ENCODE data around the gene DLL4. TPM values are rescaled to one million over a fixed set of nuclear protein-coding genes. Genes with fewer than 3 reads are reported as not detected.
"Not testable (repeated sequence)": the region's sequence is repeated elsewhere in the genome, so short reads cannot be mapped to it uniquely, and the experiment has no call there.

The DLL4 gene
- total RNA-seq, 1 donor from 2014 or later: 11.5 TPM

- Histone ChIP-seq H3K9me3 (ENCODE audit: control insufficient read depth in 3 of 3, low read length in 3 of 3) (no peaks in the 10 kb centered on the region), H3K27me3 (ENCODE audit: control insufficient read depth in 3 of 3, insufficient read depth in 3 of 3, low read length in 3 of 3) (no peaks in the 10 kb centered on the region), H3K4me1 (ENCODE audit: control insufficient read depth in 3 of 3, insufficient read depth in 3 of 3, low read length in 3 of 3) (peaks cover 44 to 59% (median 55%) of the 10 kb centered on the region in 3 donors), H3K36me3 (ENCODE audit: control insufficient read depth in 3 of 3, insufficient read depth in 3 of 3, low read length in 3 of 3) (no peaks in the 10 kb centered on the region), H3K4me3 (ENCODE audit: low read length in 3 of 3) (peak overlapping the region in 1 of 3 donors; percentile 29), H3K9ac (ENCODE audit: low read depth in 1 of 3, low read length in 3 of 3) (peak overlapping the region in 2 of 3 donors; percentile 51 to 59), H3K27ac (ENCODE audit: low read depth, low read length) (peak overlapping the region; percentile 79)
Observed at GRCh38 chr15:40957581-40958051, 28.5 kb downstream of the DLL4 start.

- H3K4me3 ChIP-seq (ENCODE audit: low read length in 3 of 3): peak overlapping the region in 1 of 3 donors; percentile 29
- peaks cover 41 to 55% (median 53%) of the 10 kb centered on the region in 3 donors for H3K4me1 ChIP-seq (ENCODE audit: control insufficient read depth in 3 of 3, insufficient read depth in 3 of 3, low read length in 3 of 3)
- no peaks in the 10 kb centered on the region for H3K27me3 ChIP-seq (ENCODE audit: control insufficient read depth in 3 of 3, insufficient read depth in 3 of 3, low read length in 3 of 3)
- peak overlapping the region; percentile 79 for H3K27ac ChIP-seq (ENCODE audit: low read depth, low read length)
- H3K9ac ChIP-seq (ENCODE audit: low read depth in 1 of 3, low read length in 3 of 3): peak overlapping the region in 1 of 3 donors; percentile 51
- H3K9me3 ChIP-seq (ENCODE audit: control insufficient read depth in 3 of 3, low read length in 3 of 3): no peaks in the 10 kb centered on the region
- no peaks in the 10 kb centered on the region for H3K36me3 ChIP-seq (ENCODE audit: control insufficient read depth in 3 of 3, insufficient read depth in 3 of 3, low read length in 3 of 3)
Observed at GRCh38 chr15:40958146-40958545, 29.0 kb downstream of the DLL4 start.

- H3K27ac ChIP-seq (ENCODE audit: low read depth, low read length): peak overlapping the region; percentile 79
- H3K9ac ChIP-seq (ENCODE audit: low read depth in 1 of 3, low read length in 3 of 3): peak overlapping the region in 1 of 3 donors; percentile 51
- no peak overlapping the region for H3K4me3 ChIP-seq (ENCODE audit: low read length in 3 of 3)
- peaks cover 36 to 50% (median 50%) of the 10 kb centered on the region in 3 donors for H3K4me1 ChIP-seq (ENCODE audit: control insufficient read depth in 3 of 3, insufficient read depth in 3 of 3, low read length in 3 of 3)
- no peaks in the 10 kb centered on the region for H3K9me3 ChIP-seq (ENCODE audit: control insufficient read depth in 3 of 3, low read length in 3 of 3)
- no peaks in the 10 kb centered on the region for H3K36me3 ChIP-seq (ENCODE audit: control insufficient read depth in 3 of 3, insufficient read depth in 3 of 3, low read length in 3 of 3)
- no peaks in the 10 kb centered on the region for H3K27me3 ChIP-seq (ENCODE audit: control insufficient read depth in 3 of 3, insufficient read depth in 3 of 3, low read length in 3 of 3)
Observed at GRCh38 chr15:40958723-40959122, 29.6 kb downstream of the DLL4 start.

GRCh38 chr15:40959331-40960141, 30.4 kb downstream of the DLL4 start:
- Histone ChIP-seq H3K4me1 (ENCODE audit: control insufficient read depth in 3 of 3, insufficient read depth in 3 of 3, low read length in 3 of 3) (peaks cover 34 to 44% (median 44%) of the 10 kb centered on the region in 3 donors), H3K9me3 (ENCODE audit: control insufficient read depth in 3 of 3, low read length in 3 of 3) (no peaks in the 10 kb centered on the region), H3K27me3 (ENCODE audit: control insufficient read depth in 3 of 3, insufficient read depth in 3 of 3, low read length in 3 of 3) (no peaks in the 10 kb centered on the region), H3K4me3 (ENCODE audit: low read length in 3 of 3) (no peak overlapping the region), H3K27ac (ENCODE audit: low read depth, low read length) (no peak overlapping the region), H3K9ac (ENCODE audit: low read depth in 1 of 3, low read length in 3 of 3) (no peak overlapping the region), H3K36me3 (ENCODE audit: control insufficient read depth in 3 of 3, insufficient read depth in 3 of 3, low read length in 3 of 3) (no peaks in the 10 kb centered on the region)

GRCh38 chr15:40960151-40960885, 31.2 kb downstream of the DLL4 start:
- peaks cover 32 to 39% (median 37%) of the 10 kb centered on the region in 3 donors for H3K4me1 ChIP-seq (ENCODE audit: control insufficient read depth in 3 of 3, insufficient read depth in 3 of 3, low read length in 3 of 3)
- no peaks in the 10 kb centered on the region for H3K9me3 ChIP-seq (ENCODE audit: control insufficient read depth in 3 of 3, low read length in 3 of 3)
- no peaks in the 10 kb centered on the region for H3K27me3 ChIP-seq (ENCODE audit: control insufficient read depth in 3 of 3, insufficient read depth in 3 of 3, low read length in 3 of 3)
- H3K9ac ChIP-seq (ENCODE audit: low read depth in 1 of 3, low read length in 3 of 3): peak overlapping the region in 1 of 3 donors; percentile 3
- H3K4me3 ChIP-seq (ENCODE audit: low read length in 3 of 3): no peak overlapping the region
- H3K27ac ChIP-seq (ENCODE audit: low read depth, low read length): no peak overlapping the region
- H3K36me3 ChIP-seq (ENCODE audit: control insufficient read depth in 3 of 3, insufficient read depth in 3 of 3, low read length in 3 of 3): no peaks in the 10 kb centered on the region

- H3K27ac ChIP-seq (ENCODE audit: low read depth, low read length): no peak overlapping the region
- H3K4me3 ChIP-seq (ENCODE audit: low read length in 3 of 3): no peak overlapping the region
- H3K36me3 ChIP-seq (ENCODE audit: control insufficient read depth in 3 of 3, insufficient read depth in 3 of 3, low read length in 3 of 3): no peaks in the 10 kb centered on the region
- peak overlapping the region in 1 of 3 donors; percentile 3 for H3K9ac ChIP-seq (ENCODE audit: low read depth in 1 of 3, low read length in 3 of 3)
- no peaks in the 10 kb centered on the region for H3K27me3 ChIP-seq (ENCODE audit: control insufficient read depth in 3 of 3, insufficient read depth in 3 of 3, low read length in 3 of 3)
- H3K4me1 ChIP-seq (ENCODE audit: control insufficient read depth in 3 of 3, insufficient read depth in 3 of 3, low read length in 3 of 3): peaks cover 27 to 36% (median 36%) of the 10 kb centered on the region in 3 donors
- no peaks in the 10 kb centered on the region for H3K9me3 ChIP-seq (ENCODE audit: control insufficient read depth in 3 of 3, low read length in 3 of 3)
Observed at GRCh38 chr15:40960925-40961324, 31.8 kb downstream of the DLL4 start.

- peaks cover 23 to 33% (median 33%) of the 10 kb centered on the region in 3 donors for H3K4me1 ChIP-seq (ENCODE audit: control insufficient read depth in 3 of 3, insufficient read depth in 3 of 3, low read length in 3 of 3)
- H3K9me3 ChIP-seq (ENCODE audit: control insufficient read depth in 3 of 3, low read length in 3 of 3); H3K9ac ChIP-seq (ENCODE audit: low read depth in 1 of 3, low read length in 3 of 3); H3K4me3 ChIP-seq (ENCODE audit: low read length in 3 of 3); H3K36me3 ChIP-seq (ENCODE audit: control insufficient read depth in 3 of 3, insufficient read depth in 3 of 3, low read length in 3 of 3); H3K27ac ChIP-seq (ENCODE audit: low read depth, low read length); H3K27me3 ChIP-seq (ENCODE audit: control insufficient read depth in 3 of 3, insufficient read depth in 3 of 3, low read length in 3 of 3): not testable (repeated sequence)
Observed at GRCh38 chr15:40961740-40962139, 32.6 kb downstream of the DLL4 start.

GRCh38 chr15:40962317-40962716, 33.2 kb downstream of the DLL4 start:
- not testable (repeated sequence) for H3K4me3 ChIP-seq (ENCODE audit: low read length in 3 of 3); H3K27ac ChIP-seq (ENCODE audit: low read depth, low read length); H3K9ac ChIP-seq (ENCODE audit: low read depth in 1 of 3, low read length in 3 of 3); H3K9me3 ChIP-seq (ENCODE audit: control insufficient read depth in 3 of 3, low read length in 3 of 3); H3K27me3 ChIP-seq (ENCODE audit: control insufficient read depth in 3 of 3, insufficient read depth in 3 of 3, low read length in 3 of 3); H3K36me3 ChIP-seq (ENCODE audit: control insufficient read depth in 3 of 3, insufficient read depth in 3 of 3, low read length in 3 of 3)
- peaks cover 17 to 28% (median 28%) of the 10 kb centered on the region in 3 donors for H3K4me1 ChIP-seq (ENCODE audit: control insufficient read depth in 3 of 3, insufficient read depth in 3 of 3, low read length in 3 of 3)

- peaks cover 9 to 19% (median 19%) of the 10 kb centered on the region in 3 donors for H3K4me1 ChIP-seq (ENCODE audit: control insufficient read depth in 3 of 3, insufficient read depth in 3 of 3, low read length in 3 of 3)
- H3K9me3 ChIP-seq (ENCODE audit: control insufficient read depth in 3 of 3, low read length in 3 of 3): no peaks in the 10 kb centered on the region
- no peaks in the 10 kb centered on the region for H3K27me3 ChIP-seq (ENCODE audit: control insufficient read depth in 3 of 3, insufficient read depth in 3 of 3, low read length in 3 of 3)
- no peak overlapping the region for H3K4me3 ChIP-seq (ENCODE audit: low read length in 3 of 3)
- no peak overlapping the region for H3K9ac ChIP-seq (ENCODE audit: low read depth in 1 of 3, low read length in 3 of 3)
- no peak overlapping the region for H3K27ac ChIP-seq (ENCODE audit: low read depth, low read length)
- no peaks in the 10 kb centered on the region for H3K36me3 ChIP-seq (ENCODE audit: control insufficient read depth in 3 of 3, insufficient read depth in 3 of 3, low read length in 3 of 3)
Observed at GRCh38 chr15:40963201-40963600, 34.1 kb downstream of the DLL4 start.

GRCh38 chr15:40964006-40964405, 34.9 kb downstream of the DLL4 start:
- H3K4me1 ChIP-seq (ENCODE audit: control insufficient read depth in 3 of 3, insufficient read depth in 3 of 3, low read length in 3 of 3): peaks cover 3 to 11% (median 11%) of the 10 kb centered on the region in 3 donors
- no peak overlapping the region for H3K4me3 ChIP-seq (ENCODE audit: low read length in 3 of 3)
- no peaks in the 10 kb centered on the region for H3K9me3 ChIP-seq (ENCODE audit: control insufficient read depth in 3 of 3, low read length in 3 of 3)
- no peak overlapping the region for H3K9ac ChIP-seq (ENCODE audit: low read depth in 1 of 3, low read length in 3 of 3)
- no peaks in the 10 kb centered on the region for H3K27me3 ChIP-seq (ENCODE audit: control insufficient read depth in 3 of 3, insufficient read depth in 3 of 3, low read length in 3 of 3)
- H3K36me3 ChIP-seq (ENCODE audit: control insufficient read depth in 3 of 3, insufficient read depth in 3 of 3, low read length in 3 of 3): no peaks in the 10 kb centered on the region
- no peak overlapping the region for H3K27ac ChIP-seq (ENCODE audit: low read depth, low read length)

Measured in skeletal muscle tissue (tissue), 4 donors.